Ovary (tissue), 3 donors: ENCODE data around the gene MED15.

ENCODE experiments used
- POLR2A ChIP-seq: fragments of 450-650 bp; IDR thresholded peaks from one replicate; pipeline ENCODE4 v1.6.1; 2017; ENCODE audit warnings: antibody characterized with exemption, mild to moderate bottlenecking, moderate library complexity
- TF ChIP-seq, protein P1 (sequence below), 3 donors: fragments of 450-650 bp in 2 of 3; fragments of 200-600 bp in 1 of 3; IDR thresholded peaks; one replicate each; pipeline versions ENCODE4 v1.5.1 to v1.8.0; 2016 to 2022; ENCODE audit warnings: antibody characterized with exemption in 3 of 3, mild to moderate bottlenecking in 1 of 3
- donor health status: DM: no; HTN: no; CAD: no.

DNA sequence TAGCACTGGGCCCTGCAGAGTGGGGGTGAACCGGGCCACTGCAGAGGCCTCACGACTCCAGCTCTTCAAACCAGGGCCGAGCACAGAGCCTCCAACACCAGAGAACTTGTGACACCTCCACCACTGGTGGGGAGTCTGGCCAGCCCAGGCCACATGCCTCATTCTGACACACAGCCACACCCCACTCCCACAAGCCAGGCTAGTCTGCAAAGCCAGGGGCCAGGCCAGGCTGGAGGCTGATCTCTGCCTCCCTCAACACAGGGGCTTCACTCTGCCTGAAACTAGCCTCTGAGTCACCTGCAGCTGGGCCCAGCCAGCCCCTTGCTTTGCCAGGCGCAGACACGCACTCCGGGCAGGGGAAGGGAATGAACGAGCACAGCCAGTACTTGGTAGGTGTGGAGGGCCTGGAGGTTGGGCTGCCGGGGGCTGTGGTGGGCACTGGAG is 102.9 kb downstream of the MED15 start:
- TF ChIP-seq, protein P1, sequence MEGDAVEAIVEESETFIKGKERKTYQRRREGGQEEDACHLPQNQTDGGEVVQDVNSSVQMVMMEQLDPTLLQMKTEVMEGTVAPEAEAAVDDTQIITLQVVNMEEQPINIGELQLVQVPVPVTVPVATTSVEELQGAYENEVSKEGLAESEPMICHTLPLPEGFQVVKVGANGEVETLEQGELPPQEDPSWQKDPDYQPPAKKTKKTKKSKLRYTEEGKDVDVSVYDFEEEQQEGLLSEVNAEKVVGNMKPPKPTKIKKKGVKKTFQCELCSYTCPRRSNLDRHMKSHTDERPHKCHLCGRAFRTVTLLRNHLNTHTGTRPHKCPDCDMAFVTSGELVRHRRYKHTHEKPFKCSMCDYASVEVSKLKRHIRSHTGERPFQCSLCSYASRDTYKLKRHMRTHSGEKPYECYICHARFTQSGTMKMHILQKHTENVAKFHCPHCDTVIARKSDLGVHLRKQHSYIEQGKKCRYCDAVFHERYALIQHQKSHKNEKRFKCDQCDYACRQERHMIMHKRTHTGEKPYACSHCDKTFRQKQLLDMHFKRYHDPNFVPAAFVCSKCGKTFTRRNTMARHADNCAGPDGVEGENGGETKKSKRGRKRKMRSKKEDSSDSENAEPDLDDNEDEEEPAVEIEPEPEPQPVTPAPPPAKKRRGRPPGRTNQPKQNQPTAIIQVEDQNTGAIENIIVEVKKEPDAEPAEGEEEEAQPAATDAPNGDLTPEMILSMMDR (IDR thresholded peaks at IDR 0.05), result no peak
- TF ChIP-seq POLR2A, result no peak
